ENCODE results near the gene ZMIZ1.
A peak's percentile ranks its signal among the peaks of the same experiment; 100 is the strongest.

ZMIZ1 gene

GRCh38 chr10:79186486-79187120, 117.8 kb downstream of the ZMIZ1 start:
- DNase-seq (ENCODE audit: low read depth in 2 of 2) = no peak

- DNase-seq (ENCODE audit: low read depth in 2 of 2) = no peak
Observed at GRCh38 chr10:79187121-79187940, 118.6 kb downstream of the ZMIZ1 start.

- no peak for DNase-seq (ENCODE audit: low read depth in 2 of 2)
Observed at GRCh38 chr10:79188154-79188965, 119.6 kb downstream of the ZMIZ1 start.

- no peak for DNase-seq (ENCODE audit: low read depth in 2 of 2)
Observed at GRCh38 chr10:79189181-79189580, 120.4 kb downstream of the ZMIZ1 start.

- no peak for DNase-seq (ENCODE audit: low read depth in 2 of 2)
Observed at GRCh38 chr10:79189853-79190435, 121.2 kb downstream of the ZMIZ1 start.

- DNase-seq (ENCODE audit: low read depth in 2 of 2) = no peak
Observed at GRCh38 chr10:79190740-79191261, 122.0 kb downstream of the ZMIZ1 start.

- DNase-seq (ENCODE audit: low read depth in 2 of 2) = no peak
Observed at GRCh38 chr10:79191951-79192676, 123.3 kb downstream of the ZMIZ1 start.

- DNase-seq (ENCODE audit: low read depth in 2 of 2) = no peak
Observed at GRCh38 chr10:79192677-79193003, 123.9 kb downstream of the ZMIZ1 start.

GRCh38 chr10:79193694-79194382, 125.1 kb downstream of the ZMIZ1 start:
- no peak for DNase-seq (ENCODE audit: low read depth in 2 of 2)

GRCh38 chr10:79195091-79195923, 126.5 kb downstream of the ZMIZ1 start:
- peak; percentile 69 for DNase-seq (ENCODE audit: low read depth in 2 of 2)

GRCh38 chr10:79196470-79197461, 128.0 kb downstream of the ZMIZ1 start:
- DNase-seq (ENCODE audit: low read depth in 2 of 2) = peak; percentile 69 to 77

GRCh38 chr10:79197558-79197957, 128.8 kb downstream of the ZMIZ1 start:
- DNase-seq (ENCODE audit: low read depth in 2 of 2) = no peak

GRCh38 chr10:79200346-79200745, 131.6 kb downstream of the ZMIZ1 start:
- DNase-seq (ENCODE audit: low read depth in 2 of 2) = no peak

GRCh38 chr10:79201706-79202105, 132.9 kb downstream of the ZMIZ1 start:
- no peak for DNase-seq (ENCODE audit: low read depth in 2 of 2)

- peak; percentile 22 to 49 for DNase-seq (ENCODE audit: low read depth in 2 of 2)
Observed at GRCh38 chr10:79202188-79203013, 133.6 kb downstream of the ZMIZ1 start.

- no peak for DNase-seq (ENCODE audit: low read depth in 2 of 2)
Observed at GRCh38 chr10:79203014-79203644, 134.4 kb downstream of the ZMIZ1 start.

- no peak for DNase-seq (ENCODE audit: low read depth in 2 of 2)
Observed at GRCh38 chr10:79203833-79204232, 135.1 kb downstream of the ZMIZ1 start.

Data from stimulated activated CD8-positive, alpha-beta memory T cell treated with anti-CD3 and anti-CD28 coated beads, Interleukin-2, amount 100 ng/mL, for 48 hours (primary cell).